ENCODE measurements around the gene HOXA3. TPM values are rescaled to one million over a fixed set of nuclear protein-coding genes. Genes with fewer than 3 reads are reported as not detected.

The HOXA3 gene
- polyA plus RNA-seq, 1 donor (not counting 4 experiments of a cell fraction or from before 2014, with no cell fraction given): 0.58 TPM

DNA sequence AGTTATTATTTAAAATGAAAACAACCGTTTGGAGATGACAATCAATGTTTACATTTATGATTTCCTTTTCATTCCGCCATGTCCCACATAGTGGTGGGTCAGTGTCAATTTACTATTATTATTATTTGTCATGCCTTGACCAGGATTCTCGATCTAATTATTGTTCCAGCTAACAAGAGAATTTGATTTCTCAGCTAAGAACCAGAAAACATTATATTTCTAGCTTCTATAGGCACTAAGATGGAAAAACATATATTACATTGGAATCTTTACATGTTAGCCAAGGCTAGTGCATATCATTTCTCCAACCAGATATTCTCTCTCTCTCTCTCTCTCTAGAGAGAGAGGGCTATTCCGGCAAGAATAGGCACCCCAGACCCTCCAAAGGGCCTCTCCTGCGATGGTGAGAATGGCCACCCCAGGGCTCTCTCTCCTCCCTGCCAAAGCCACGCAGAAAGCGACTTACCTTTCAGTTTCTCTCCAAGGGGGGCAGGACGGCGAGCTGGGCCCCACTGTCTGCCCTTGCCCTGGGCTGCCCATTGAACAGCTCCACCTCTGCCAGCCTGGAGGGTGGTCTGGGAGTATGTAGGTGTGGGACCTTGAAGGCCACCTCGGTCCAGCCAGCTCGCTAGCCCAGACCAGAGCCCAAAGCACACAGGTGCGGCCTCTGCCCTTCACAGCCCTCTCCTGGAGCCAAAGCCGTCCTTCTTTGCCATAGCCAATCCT, 2.4 kb downstream of the HOXA3 start:
- Histone ChIP-seq H3K9me3 (ENCODE audit: control insufficient read depth, low read depth, low read length) (no peaks in the 10 kb centered on the region), H3K79me2 (ENCODE audit: control insufficient read depth, insufficient read depth, low read length) (peaks cover 82% of the 10 kb centered on the region), H3K4me3 (ENCODE audit: control insufficient read depth in 2 of 3, extremely low read depth in 1 of 3, insufficient read depth in 2 of 3, low read depth in 1 of 3, low read length in 3 of 3) (peak overlapping the region; percentile 60 to 83 (median 74)), H2AFZ (ENCODE audit: control insufficient read depth, low read length) (peak overlapping the region; percentile 81), H4K20me1 (ENCODE audit: control insufficient read depth, extremely low read depth, insufficient read depth, low read length) (no peaks in the 10 kb centered on the region), H3K9me1 (ENCODE audit: control insufficient read depth, extremely low read depth, insufficient read depth, low read length) (no peaks in the 10 kb centered on the region), H3K4me1 (ENCODE audit: control insufficient read depth, extremely low read depth, insufficient read depth, low read length) (peaks cover 73% of the 10 kb centered on the region), H3K27me3 (ENCODE audit: control insufficient read depth, extremely low read depth, insufficient read depth, low read length) (no peaks in the 10 kb centered on the region), H3K27ac (ENCODE audit: control insufficient read depth, insufficient read depth, low read length) (peak overlapping the region; percentile 87), H3K4me2 (ENCODE audit: control insufficient read depth, extremely low read depth, insufficient read depth, low read depth, low read length) (peak overlapping the region; percentile 98), H3K36me3 (ENCODE audit: control insufficient read depth in 2 of 2, extremely low read depth in 1 of 2, insufficient read depth in 2 of 2, low read length in 2 of 2) (peaks cover 0 to 2% of the 10 kb centered on the region in 2 experiments), H3K9ac (ENCODE audit: control insufficient read depth, extremely low read depth, insufficient read depth, low read length) (peak overlapping the region; percentile 93)
- DNase-seq (ENCODE audit: low read depth, low spot score): no peak
- no peak for FAIRE-seq
- dilution Hi-C loops (cut with MboI; ENCODE audit: extremely low pct_ligation_motif_present, low sequenced_read_pairs): no loop called here
- TF ChIP-seq EZH2 (IDR thresholded peaks at IDR 0.05; ENCODE audit: low read length): no peak
- TF ChIP-seq, protein P1, sequence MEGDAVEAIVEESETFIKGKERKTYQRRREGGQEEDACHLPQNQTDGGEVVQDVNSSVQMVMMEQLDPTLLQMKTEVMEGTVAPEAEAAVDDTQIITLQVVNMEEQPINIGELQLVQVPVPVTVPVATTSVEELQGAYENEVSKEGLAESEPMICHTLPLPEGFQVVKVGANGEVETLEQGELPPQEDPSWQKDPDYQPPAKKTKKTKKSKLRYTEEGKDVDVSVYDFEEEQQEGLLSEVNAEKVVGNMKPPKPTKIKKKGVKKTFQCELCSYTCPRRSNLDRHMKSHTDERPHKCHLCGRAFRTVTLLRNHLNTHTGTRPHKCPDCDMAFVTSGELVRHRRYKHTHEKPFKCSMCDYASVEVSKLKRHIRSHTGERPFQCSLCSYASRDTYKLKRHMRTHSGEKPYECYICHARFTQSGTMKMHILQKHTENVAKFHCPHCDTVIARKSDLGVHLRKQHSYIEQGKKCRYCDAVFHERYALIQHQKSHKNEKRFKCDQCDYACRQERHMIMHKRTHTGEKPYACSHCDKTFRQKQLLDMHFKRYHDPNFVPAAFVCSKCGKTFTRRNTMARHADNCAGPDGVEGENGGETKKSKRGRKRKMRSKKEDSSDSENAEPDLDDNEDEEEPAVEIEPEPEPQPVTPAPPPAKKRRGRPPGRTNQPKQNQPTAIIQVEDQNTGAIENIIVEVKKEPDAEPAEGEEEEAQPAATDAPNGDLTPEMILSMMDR (optimal IDR thresholded peaks at IDR 0.05 in 1 of 3, IDR thresholded peaks at IDR 0.05 in 1 of 3, conservative IDR thresholded peaks at IDR 0.05 in 1 of 3; ENCODE audit: extremely low read depth in 1 of 3, insufficient read depth in 2 of 3, low read length in 3 of 3): no peak

DNA sequence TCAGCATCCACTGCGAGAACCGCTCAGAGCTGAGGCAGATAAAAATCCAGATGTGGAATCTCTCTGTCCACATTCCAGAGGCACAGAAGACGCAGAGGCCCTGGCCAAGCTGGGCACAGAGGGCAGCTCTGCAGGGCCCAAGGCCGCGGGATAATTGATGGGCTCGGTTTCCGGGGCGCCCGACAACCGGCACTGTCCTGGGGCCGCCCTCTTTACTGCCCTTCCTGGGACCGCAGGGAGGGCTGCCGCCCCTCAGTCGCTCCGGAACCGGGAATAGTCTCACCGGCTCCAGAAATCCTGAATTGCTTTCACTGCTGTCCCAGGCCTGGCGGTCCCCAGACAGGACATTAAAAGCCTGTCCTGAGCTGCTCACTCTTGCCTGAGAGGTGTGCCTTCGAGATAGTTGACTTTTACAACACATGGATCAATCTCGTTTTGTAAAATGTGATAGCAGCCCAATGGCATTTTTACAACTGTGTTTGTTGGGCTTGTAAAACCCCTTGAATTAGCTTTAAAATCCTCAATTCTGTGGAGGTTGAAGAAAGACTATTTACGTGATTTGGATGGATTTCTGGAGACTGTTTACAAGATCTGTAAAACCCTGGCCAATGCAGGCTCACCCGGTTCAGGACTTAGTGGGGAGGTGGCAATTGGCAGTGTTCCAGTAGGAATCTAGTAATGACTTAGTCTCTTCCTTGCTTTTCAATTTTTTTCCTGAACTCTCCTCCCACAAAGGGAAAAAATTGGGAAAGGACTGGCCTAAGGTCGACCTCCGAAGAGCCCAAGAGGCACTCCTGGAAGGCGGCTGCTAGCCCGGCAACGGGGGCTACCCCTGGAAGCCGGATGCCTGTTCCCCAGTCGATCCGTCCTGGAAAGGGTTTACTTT, 3.4 kb downstream of the HOXA3 start:
- Histone ChIP-seq H3K4me2 (ENCODE audit: control insufficient read depth, extremely low read depth, insufficient read depth, low read depth, low read length) (peak overlapping the region; percentile 98), H3K9ac (ENCODE audit: control insufficient read depth, extremely low read depth, insufficient read depth, low read length) (peak overlapping the region; percentile 93), H3K27me3 (ENCODE audit: control insufficient read depth, extremely low read depth, insufficient read depth, low read length) (no peaks in the 10 kb centered on the region), H4K20me1 (ENCODE audit: control insufficient read depth, extremely low read depth, insufficient read depth, low read length) (no peaks in the 10 kb centered on the region), H3K4me3 (ENCODE audit: control insufficient read depth in 2 of 3, extremely low read depth in 1 of 3, insufficient read depth in 2 of 3, low read depth in 1 of 3, low read length in 3 of 3) (peak overlapping the region; percentile 60 to 83 (median 74)), H2AFZ (ENCODE audit: control insufficient read depth, low read length) (peak overlapping the region; percentile 17), H3K9me3 (ENCODE audit: control insufficient read depth, low read depth, low read length) (no peaks in the 10 kb centered on the region), H3K9me1 (ENCODE audit: control insufficient read depth, extremely low read depth, insufficient read depth, low read length) (no peaks in the 10 kb centered on the region), H3K79me2 (ENCODE audit: control insufficient read depth, insufficient read depth, low read length) (peaks cover 84% of the 10 kb centered on the region), H3K27ac (ENCODE audit: control insufficient read depth, insufficient read depth, low read length) (peak overlapping the region; percentile 87), H3K36me3 (ENCODE audit: control insufficient read depth in 2 of 2, extremely low read depth in 1 of 2, insufficient read depth in 2 of 2, low read length in 2 of 2) (peaks cover 0 to 7% of the 10 kb centered on the region in 2 experiments), H3K4me1 (ENCODE audit: control insufficient read depth, extremely low read depth, insufficient read depth, low read length) (peaks cover 66% of the 10 kb centered on the region)
- dilution Hi-C loops (cut with MboI; ENCODE audit: extremely low pct_ligation_motif_present, low sequenced_read_pairs): no loop called here
- DNase-seq (ENCODE audit: low read depth, low spot score) (no peak), FAIRE-seq (no peak)
- TF ChIP-seq, protein P1 (optimal IDR thresholded peaks at IDR 0.05 in 1 of 3, IDR thresholded peaks at IDR 0.05 in 1 of 3, conservative IDR thresholded peaks at IDR 0.05 in 1 of 3; ENCODE audit: extremely low read depth in 1 of 3, insufficient read depth in 2 of 3, low read length in 3 of 3): no peak
- TF ChIP-seq EZH2 (IDR thresholded peaks at IDR 0.05; ENCODE audit: low read length): no peak

All from keratinocyte (primary cell).